Hematopoietic multipotent progenitor cell treated with erythropoietin and hydrocortisone succinate and interleukin-3 and kit ligand, for 15 days (in vitro differentiated cells): Measurements from ENCODE around the gene MIER1.
"Not testable (repeated sequence)": the region's sequence is repeated elsewhere in the genome, so short reads cannot be mapped to it uniquely, and the experiment has no call there.

Experiments used
- DNase-seq: peaks from one replicate; pipeline ENCODE4 v3.0.0-alpha.2; 2015; ENCODE audit warnings: low spot score

The MIER1 gene

DNA sequence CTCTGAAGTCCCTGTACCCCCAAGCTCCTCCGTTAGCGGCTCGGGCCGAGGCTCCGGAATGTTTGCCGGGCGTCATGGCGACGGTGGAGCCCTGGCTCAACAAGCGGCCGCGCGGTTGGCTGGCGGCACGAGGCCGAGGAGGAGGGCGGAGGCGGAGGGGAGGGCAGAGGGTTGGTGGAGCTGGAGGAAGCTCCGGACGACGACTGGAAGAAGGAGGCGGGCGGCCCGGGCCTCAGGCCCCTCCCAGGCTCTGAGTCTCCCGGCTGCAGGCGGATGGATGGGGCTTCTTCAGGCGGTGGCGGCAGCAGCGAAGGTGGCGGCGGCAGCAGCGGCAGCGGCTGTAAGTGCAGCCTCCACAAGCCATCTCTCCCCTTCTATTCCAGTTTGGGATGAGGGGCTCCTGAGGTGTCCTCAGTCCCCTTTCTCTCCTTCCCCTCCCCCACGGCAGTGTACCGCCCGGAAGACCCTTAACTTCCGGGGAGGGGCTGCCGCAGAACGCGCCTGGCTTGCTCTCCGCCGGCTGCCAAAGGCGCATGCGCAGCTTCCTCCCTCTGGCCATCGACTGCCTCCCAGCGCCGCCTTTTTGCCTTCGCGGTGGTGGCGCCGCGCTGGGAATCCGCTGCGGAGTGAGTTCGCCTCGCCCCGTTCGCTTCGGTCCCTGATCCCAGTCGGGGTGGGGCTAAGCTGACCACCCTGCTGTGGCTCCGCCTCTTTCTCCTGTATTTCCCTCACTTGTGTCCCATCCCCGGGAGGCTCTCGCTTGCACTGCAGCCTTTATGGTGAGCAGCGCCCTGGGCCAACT is at the start of gene MIER1, which contains the start of gene DNAI4:
MIER1 (plus strand) TSS at position 235 of the 802 bp plus-strand sequence; CDS start at position 274, 39 bp downstream.
DNAI4 (minus strand) TSS at position 101 of the 802 bp plus-strand sequence; CDS start at position 76, 25 bp downstream.
- DNase-seq, result peak; percentile 97

DNA sequence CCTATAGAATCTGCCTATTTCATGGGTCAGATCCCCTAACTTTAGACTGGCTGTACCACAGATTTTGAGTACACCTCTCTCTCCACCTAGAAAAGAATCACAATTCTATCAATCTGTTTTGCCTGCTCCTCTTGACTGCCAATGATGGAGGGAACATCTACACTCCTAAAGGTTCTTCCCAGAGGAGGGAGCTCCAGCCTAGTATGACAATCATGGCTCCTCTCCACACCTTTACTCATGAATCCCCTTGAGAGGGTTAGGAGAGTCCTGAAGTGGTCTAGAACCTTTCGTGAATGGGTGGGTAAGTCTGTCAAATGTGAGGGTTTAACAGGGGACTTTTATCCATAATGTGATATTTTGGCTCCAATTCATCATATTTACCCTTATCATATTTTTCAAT is 48.1 kb upstream of the MIER1 start:
- DNase-seq, result no peak

DNA sequence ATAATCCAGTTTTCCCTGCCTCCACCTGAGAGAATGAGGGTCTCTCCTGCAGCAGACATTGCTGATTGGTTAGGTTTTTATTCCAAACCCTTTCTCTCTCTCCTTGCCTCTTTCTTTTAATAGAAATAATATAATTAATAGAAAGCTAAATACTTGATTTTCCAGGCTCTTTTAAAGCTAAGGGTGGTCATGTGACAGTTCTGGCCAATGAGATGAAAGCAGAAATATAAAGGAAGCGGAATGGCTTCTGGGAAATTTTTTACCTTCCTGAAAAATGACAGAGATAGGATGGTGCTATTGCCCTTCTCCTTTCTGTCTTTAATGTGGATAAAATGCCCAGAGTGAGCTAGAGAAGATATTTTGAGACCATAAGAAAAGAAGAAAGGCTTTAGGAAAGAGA is 35.8 kb upstream of the MIER1 start:
- no peak for DNase-seq

DNA sequence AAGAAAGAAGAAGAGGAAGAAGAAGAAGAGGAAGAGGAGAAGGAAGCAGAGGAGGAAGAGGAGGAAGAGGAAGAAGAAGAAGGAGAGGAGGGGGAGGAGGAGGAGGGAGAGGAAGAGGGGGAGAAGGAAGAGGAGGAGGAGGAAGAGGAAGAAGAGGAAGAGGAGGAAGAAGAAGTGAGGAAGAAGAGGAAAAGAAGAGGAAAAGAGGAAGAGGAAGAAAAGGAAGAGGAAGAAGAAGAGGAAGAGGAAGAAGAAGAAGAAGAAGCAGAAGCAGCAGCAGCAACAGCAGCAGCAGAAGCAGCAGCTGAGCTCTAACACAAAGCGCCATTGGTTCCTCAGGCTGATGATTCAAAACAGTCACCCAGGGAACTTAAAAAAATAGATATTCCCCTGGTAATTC is 34.2 kb upstream of the MIER1 start:
- no peak for DNase-seq

DNA sequence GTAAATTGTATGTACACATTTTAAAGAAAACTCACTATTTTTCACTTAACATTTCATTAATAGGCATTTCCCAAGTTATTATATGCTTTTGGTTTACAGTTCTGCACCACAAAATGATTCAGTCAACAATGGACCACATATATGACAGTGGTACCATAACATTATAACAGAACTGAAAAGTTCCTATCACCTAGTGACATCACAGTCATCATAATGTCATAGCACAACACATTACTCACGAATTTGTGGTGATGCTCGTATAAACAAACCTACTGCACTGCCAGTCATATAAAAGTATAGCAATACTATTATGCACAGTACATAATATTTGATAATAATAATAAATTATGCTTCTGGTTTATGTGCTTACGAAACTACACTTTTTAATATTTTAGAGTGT is 31.1 kb upstream of the MIER1 start:
- DNase-seq, result no peak

DNA sequence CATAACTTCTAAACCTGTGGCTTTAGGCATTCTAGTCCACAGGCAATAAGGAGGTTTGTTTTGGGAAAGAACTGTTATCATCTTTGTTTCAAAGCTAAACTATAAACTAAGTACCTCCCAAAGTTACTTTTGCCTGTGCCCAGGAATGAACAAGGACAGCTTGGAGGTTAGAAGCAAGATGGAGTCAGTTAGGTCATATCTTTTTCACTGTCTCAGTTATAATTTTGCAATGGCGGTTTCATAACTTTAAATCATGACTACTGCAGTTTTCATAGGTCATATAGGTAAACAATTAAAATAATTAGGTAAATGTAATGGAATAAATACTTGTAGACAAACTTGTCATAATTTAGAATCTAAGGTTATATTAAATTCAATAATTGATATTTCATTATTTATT is 9.6 kb upstream of the MIER1 start:
- not testable (repeated sequence) for DNase-seq

DNA sequence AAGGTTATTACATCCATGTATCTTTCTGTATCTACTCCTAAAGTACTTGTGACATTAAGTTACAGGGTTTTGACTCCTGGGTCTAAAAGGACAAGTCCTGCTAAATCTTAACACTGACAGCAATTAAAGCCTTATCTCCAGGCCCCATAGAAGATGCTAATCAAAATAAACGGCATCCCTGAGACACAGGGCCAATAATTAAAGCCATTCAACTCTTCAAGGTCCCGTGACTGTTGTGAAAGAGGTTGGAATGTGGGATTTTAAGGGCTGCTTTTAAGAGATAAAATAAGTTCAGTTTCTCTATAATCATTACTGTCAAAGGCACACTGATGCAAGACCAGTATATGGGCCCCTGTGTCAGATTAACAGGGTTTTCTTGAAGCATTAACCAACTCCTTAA is 8.5 kb upstream of the MIER1 start:
- DNase-seq, result no peak

DNA sequence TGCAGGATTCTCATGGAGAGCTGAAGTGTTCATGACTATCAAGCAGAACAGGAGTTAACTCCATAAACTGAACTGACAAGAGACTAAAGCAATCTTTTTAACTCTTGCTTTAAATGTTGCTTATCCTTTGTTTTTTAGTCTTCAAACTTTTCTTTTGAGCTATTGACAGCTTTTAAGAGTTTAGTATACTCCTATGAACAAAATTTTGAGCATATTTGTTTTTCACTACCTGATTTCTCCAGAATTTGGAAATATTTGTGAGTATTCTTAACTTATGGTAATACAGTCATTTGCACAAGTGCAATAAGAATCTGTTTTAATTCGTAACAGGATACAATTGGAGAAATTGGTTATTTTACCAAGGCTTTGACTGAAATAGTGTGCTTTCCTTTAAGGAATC is 7.3 kb upstream of the MIER1 start:
- no peak for DNase-seq

DNA sequence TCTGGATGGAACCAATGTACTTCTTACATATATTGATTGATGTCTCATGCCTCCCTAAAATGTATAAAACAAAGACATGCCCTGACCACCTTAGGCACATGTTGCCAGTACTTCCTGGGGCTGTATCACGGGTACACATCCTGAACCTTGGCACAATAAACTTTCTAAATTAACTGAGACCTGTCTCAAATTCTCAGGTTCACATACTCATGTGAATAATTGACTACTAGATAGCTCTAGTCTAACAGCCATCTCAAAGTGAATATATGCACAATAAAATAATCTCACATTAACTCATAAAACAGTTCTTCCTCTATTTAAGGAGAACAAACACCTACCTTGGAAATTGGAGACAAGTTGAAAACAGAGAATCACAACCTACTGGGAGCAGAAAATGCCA is 5.7 kb upstream of the MIER1 start:
- no peak for DNase-seq

DNA sequence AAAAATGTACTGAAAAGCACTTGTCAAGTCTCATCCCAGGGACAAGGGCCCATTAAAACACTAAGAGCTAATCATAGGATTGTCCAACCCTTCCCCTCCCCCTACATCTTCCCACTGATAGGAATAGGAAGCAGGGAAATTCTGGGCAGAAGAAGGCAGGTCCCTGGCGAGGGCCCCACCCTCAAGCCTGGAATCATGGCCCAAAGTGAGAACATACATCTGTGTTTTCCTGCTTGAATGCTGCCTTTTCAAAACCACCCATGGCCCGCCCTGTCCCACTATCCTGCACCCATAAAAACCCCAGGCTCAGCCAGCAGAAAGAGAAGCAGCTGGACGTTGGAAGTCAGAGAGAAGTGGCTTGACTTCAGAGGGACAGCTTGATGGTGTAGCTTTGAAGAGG is 5.0 kb upstream of the MIER1 start:
- no peak for DNase-seq

DNA sequence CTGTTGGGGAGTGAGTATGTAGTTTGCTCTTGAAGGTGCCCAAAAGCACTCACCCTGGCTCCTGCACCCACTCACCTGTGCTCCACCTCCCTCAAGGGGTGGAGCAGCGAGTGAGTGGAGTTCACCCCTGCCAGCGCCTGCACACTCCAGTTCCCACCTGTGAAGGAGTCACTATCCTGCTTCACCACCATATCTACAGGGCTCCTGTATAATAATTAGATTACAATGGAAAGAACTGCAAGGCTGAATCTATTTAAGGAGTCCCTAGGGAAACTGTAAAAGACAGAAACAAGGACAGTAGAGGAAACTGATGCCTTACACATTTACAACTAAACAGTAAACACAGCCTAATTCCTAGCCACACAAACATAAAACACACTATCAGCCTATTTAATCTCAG is 4.2 kb upstream of the MIER1 start:
- DNase-seq, result no peak

DNA sequence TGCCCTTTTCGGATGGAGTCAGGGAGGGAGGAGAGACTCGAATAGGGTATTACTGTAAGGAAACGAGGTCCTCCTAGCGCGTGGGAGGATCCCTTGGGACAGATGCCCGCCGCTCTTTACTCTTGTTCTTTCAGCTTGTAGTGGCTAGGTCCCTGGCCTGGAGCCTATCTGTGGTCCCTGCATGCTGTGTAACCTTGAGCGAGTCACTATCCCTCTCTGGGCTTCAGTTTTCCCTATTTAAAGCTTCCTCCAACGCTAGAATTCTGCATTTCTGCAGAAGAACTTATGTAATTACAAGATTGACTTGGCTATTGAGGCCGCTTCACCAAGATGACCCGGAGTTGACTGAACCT is 744 bp downstream of the MIER1 start:
- no peak for DNase-seq

DNA sequence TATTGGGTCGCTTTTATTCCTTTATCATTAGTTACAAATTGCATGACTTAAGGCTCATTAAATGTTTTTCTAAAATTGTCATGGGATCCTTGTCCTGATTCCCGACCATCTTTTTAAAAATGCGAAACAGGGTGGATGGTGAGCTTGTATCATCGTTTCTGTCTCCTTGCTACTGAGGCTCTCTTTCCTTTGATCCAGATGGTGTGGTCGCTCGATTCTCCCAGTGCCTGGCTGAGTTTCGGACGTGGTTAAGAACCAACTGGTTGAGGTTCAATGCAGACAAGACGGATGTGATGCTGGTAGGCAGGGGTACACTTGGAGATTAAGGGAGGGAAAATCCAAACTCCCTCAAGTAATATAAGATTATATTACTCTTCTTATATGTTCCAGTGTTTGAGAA is 1.2 kb downstream of the MIER1 start:
- DNase-seq, result no peak

DNA sequence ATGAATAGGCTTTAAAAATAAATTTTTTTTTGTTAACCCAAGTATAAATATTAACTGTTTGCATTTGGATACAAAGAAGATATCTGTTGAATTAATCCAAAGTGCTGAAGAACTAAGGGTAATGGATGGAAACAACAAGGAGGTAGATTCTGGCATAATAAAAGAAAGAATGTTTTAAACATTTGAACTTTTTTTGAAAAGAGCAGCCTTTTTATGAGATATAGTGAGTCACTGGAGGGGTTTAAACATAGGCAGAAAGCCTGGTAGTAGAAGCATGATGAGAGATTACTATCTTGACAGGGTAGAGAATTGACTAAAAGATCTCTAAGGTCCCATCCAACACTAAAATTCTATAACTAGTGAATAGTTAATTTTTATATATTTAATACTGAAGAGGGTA is 2.7 kb downstream of the MIER1 start:
- DNase-seq, result no peak

DNA sequence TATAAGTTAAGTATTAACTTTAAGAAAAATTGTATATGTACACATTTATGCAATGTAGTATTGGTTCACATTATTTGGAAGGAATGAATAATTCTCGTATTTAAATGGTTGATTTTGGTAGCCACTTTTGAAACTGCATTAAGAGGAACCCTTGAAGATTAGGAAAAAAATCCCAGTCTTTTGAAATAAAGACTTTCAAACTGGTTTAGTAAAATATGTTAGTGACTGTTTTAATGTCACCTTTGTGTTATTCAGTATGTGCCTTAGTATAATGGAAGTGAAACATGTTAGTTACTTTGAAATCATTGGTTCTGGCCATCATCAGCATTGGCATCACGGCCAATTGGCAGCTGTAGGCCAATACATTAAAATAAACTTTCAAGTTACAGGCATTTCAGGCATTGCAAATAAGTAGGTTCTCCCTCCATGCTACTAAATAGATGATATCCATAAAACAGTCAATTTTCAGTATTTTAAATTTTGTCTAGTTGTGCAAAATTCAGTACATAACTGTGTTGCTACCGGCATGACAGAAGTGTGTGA is 4.4 kb downstream of the MIER1 start:
- no peak for DNase-seq

DNA sequence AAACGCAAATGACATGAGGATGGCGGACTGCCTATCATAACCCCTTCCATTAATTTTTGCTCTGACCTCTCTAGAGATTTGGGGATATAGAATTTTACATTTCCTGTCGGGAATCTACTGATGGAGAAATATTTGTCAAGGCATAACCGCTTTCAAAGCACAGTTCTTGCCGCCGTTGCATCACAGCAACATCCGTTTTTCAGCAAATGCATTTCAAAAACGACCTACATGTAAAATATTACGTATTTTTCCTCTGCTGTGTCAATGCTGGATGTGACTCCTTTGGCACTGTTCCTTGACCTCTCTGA is 4.9 kb downstream of the MIER1 start:
- no peak for DNase-seq

DNA sequence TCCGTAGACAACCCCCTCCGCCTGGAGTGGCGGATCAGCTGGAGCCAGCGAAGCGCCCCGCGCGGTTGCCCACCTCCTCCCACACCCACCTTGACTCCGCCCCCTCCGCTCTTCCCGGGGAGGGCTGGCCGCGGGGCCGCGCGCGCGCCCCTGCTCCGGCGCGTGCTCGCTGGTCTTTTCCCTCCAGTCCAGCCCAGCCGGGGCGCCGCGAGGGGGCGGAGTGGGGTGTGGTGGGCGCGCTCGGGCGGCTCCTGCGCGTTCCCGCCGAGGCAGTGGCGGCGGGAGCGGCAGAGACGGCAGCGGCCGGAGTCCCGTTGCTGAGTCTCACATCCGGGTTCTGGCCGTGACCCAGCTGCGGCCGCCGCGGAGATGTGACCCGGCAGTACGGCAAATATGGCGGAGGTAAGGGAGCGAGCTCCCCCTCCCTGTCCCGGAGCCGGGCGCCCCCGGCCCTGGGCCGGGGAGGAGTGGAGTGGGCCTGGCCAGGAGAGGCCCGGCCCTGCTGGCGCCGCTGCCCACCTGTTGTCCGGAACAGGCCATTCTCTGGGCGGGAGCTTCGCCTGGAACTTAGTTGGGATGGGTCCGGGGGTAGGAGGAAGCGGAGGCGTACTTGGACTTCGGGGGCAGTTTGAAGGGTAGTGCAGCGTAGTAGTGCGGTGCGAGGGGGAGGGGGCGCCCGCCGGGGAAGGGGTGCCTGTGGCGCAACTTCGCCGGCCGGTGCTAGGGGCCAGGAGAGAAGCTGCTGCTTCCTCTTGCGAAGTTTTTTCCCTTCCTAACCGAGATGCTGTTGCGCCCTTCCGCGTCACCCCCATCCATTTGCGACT is 5.4 kb downstream of the MIER1 start:
- DNase-seq, result peak; percentile 90

DNA sequence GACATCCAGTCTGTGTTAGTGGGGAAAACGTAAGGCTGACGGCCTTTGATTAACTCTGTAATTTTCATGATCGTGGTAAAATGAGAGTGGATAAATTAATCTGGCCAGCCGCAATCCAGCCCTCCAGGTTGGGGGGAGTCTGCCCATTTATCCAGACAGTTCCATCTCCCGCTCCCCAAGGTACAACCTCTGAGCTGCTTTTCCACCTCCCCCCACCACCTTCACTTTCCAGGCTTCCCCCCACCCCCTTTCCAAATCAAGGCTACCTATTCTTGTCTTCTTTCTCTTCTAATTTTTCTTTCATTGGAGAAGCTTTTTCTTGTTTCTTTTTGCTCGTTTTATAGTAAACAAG is 6.0 kb downstream of the MIER1 start:
- no peak for DNase-seq

DNA sequence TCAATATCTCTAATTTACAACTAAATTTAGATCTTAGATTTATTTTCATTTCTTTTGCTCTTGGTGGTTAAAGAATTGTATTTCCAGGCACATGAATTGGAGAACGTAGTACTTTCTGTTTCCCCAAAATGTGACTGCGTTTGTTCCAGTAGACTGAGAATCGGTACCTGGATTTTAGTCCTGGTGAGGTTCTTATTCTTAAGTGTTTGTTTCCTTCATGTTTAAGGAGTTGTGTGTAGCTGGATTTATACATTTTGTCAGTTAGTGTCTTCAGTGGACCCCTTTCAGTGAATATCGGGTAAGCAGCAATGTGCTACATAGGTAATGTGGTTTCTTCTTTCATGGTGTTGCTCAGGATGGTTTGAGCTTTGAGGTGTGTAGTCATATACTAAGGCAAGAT is 6.8 kb downstream of the MIER1 start:
- no peak for DNase-seq

DNA sequence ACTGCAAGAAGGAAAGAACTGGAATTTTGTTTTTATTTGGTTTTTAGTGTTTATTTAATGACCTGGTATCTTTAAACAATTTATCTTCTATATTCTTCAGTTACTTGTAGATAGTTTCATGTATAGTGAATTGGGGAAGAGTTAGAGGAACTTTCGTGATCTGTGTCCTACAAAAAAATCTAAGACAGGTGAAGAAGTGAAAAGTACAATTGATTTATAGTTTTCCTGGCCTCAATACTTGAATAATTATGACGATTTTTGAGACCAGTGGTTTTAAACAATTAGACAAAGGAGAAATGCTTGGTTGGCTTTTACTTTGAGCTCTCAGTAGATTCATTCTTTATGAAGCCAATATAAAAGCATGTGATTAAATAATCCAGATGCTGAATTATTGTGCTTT is 7.5 kb downstream of the MIER1 start:
- DNase-seq, result no peak

DNA sequence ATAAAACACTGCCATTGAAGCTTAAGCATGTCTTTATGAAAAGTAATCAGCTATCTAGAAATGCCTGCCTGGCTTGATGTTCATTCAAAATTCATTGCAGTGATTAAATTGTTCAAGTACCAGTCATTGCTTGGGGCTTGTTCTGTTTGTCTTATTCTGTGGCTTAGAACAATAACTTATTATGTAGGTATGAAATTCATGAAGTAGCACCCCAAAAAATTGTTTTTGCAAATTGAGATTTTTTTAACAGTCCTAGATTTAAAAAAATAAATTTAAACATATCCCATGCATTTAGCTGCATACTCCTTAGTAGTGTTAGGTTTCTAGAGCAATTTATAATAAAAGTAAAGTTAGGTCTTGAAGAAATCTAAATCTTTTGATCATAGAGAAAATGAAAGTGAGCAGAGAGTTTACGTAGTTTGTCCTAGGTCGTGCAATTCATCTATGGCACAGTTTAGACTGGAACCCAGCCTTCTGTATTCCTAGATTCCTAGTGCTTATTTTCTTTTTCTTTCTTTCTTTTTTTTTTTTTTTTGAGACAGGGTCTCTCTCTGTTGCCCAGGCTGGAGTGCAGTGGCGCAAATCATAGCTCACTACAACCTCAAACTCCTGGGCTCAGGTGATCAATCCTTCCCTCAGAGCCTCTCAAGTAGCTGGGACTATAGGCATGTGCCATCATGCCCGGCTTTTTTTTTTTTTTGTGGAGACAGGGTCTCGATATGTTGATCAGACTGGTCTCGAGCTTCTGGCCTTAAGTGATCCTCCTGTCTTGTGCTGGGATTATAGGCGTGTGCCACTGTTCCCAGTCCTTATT is 9.3 kb downstream of the MIER1 start:
- no peak for DNase-seq

DNA sequence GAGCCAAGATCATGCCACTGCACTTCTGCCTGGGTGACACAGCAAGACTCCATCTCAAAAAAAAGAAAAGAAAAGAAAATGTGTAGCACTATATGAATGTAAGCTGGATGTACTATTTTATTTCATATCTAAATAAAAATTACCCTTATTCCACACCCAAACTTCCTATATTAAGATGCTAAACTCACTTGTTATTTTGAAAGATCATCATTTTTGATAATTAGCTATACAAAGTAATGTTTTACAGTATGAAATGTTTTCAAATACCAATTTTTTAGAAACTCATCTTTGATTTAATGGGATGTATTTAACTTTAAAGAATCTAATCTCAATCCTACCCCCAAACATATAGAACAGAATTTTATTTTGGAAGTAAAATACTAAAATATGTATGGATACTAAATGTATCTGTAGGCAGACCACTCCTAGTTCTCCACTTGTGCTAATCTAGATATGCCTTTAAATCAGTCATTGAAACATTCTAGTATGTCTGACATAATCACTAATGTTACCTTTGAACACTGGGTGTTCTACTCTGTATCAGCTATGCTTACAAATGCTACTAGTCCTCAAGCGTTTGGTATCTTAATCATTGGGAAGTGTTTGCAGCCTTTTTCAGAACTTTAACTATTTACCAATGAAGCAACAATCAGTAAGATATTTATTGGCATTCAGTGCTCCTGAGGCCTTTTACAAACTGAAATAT is 12.9 kb downstream of the MIER1 start:
- no peak for DNase-seq
